ENCODE data around the gene RBM19. TPM values are rescaled to one million over a fixed set of nuclear protein-coding genes. Genes with fewer than 3 reads are reported as not detected.

The RBM19 gene
- total RNA-seq, 2 donors from 2014 or later: 15.3 to 15.6 TPM

DNA sequence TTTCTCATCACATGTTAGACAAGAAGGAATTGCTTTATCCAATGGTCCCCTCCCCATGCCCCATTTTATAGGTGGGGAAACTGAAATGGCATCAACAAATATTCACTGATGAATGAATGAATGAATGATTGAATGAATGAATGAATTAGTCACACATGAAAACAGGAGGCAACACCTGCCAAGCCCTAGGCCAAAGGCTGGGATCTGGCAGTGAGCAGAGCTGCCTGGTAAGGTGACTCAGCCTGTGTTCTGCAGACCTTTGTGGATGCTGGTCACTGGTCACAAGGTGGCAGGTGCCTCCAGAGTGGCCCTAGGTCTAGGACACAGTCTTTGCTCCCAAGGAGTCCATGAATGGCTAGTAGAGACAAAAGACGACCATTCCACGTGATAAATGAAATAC is 188.4 kb downstream of the RBM19 start:
- Histone ChIP-seq H3K9me3 (no peaks in the 10 kb centered on the region), H3K27ac (no peak overlapping the region), H3K36me3 (no peaks in the 10 kb centered on the region), H3K4me3 (no peak overlapping the region), H3K27me3 (peaks cover 0 to 1% of the 10 kb centered on the region in 2 donors), H3K4me1 (no peaks in the 10 kb centered on the region)
- DNase-seq (ENCODE audit: low spot score): no peak
- no peak for TF ChIP-seq CTCF (IDR thresholded peaks at IDR 0.05)

DNA sequence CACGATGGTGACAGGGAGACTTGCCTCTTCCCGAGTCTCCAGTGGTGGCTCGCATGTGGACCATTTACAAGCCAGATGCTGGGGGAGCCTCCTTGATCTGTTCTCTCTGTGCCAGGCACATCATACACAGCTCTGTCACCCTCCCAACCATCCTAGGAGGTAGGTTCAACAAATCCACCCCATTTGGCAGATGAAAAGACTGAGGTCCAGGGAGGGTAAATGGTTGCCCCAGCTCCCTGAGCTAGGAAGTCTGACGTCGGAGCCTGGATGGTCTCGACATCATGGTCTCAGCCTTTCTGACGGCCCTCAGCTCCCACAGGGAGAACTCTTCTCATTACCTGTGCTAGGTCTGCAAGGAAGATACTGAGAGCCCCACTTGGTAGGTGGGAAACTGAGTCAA is 189.6 kb downstream of the RBM19 start:
- Histone ChIP-seq H3K4me1 (no peaks in the 10 kb centered on the region), H3K27me3 (no peaks in the 10 kb centered on the region), H3K27ac (no peak overlapping the region), H3K9me3 (no peaks in the 10 kb centered on the region), H3K36me3 (no peaks in the 10 kb centered on the region), H3K4me3 (no peak overlapping the region)
- no peak for DNase-seq (ENCODE audit: low spot score)
- no peak for TF ChIP-seq CTCF (IDR thresholded peaks at IDR 0.05)

DNA sequence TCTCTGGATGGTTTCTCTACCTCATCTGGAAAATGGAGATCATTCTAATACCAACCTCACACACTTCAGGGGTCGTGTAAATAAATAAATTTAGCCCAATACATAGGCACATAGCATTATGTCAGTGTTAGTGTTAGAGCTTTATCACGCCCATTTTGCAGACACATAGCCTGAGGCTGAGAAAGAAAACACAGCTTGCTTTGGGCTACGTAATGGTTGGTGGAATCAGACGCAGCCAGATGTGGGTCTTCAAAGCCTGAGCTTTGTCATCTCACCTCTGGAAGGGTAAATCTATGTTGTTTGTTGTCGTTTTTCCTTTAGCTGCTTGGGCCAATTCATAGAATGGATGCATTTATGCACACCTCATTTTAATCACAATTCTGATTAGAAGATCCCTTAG is 191.6 kb downstream of the RBM19 start:
- Histone ChIP-seq H3K27me3 (no peaks in the 10 kb centered on the region), H3K4me3 (no peak overlapping the region), H3K4me1 (no peaks in the 10 kb centered on the region), H3K9me3 (no peaks in the 10 kb centered on the region), H3K27ac (no peak overlapping the region), H3K36me3 (no peaks in the 10 kb centered on the region)
- TF ChIP-seq CTCF (IDR thresholded peaks at IDR 0.05): no peak
- no peak for DNase-seq (ENCODE audit: low spot score)

- no peaks in the 10 kb centered on the region for H3K9me3 ChIP-seq
- no peak overlapping the region for H3K4me3 ChIP-seq
- H3K36me3 ChIP-seq: no peaks in the 10 kb centered on the region
- H3K4me1 ChIP-seq: no peaks in the 10 kb centered on the region
- TF ChIP-seq CTCF (IDR thresholded peaks at IDR 0.05): no peak
- no peak for DNase-seq (ENCODE audit: low spot score)
- no peaks in the 10 kb centered on the region for H3K27me3 ChIP-seq
- H3K27ac ChIP-seq: no peak overlapping the region
Observed at GRCh38 chr12:113772505-113773030, 193.6 kb downstream of the RBM19 start.

GRCh38 chr12:113770389-113770865 is 195.7 kb downstream of the RBM19 start:
- Histone ChIP-seq H3K27ac (no peak overlapping the region), H3K4me1 (no peaks in the 10 kb centered on the region), H3K27me3 (no peaks in the 10 kb centered on the region), H3K9me3 (no peaks in the 10 kb centered on the region), H3K36me3 (no peaks in the 10 kb centered on the region), H3K4me3 (no peak overlapping the region)
- no peak for DNase-seq (ENCODE audit: low spot score)
- TF ChIP-seq CTCF (IDR thresholded peaks at IDR 0.05): no peak

- no peak for DNase-seq (ENCODE audit: low spot score)
- Histone ChIP-seq H3K27ac (no peak overlapping the region), H3K27me3 (no peaks in the 10 kb centered on the region), H3K4me3 (no peak overlapping the region), H3K4me1 (no peaks in the 10 kb centered on the region), H3K9me3 (no peaks in the 10 kb centered on the region), H3K36me3 (no peaks in the 10 kb centered on the region)
- TF ChIP-seq CTCF (IDR thresholded peaks at IDR 0.05): no peak
Observed at GRCh38 chr12:113769305-113769704, 196.8 kb downstream of the RBM19 start.

Measured in right atrium auricular region (tissue), 2 donors.